NCI-H1105 treated with DMSO at 0.1 percent for 48 hours (cell line): ENCODE measurements around the gene TMEM117.

ENCODE experiments used
- DNase-seq: peaks from one replicate; lab custom pipeline; 2025; lab: John Stamatoyannopoulos, UW

The TMEM117 gene

GRCh38 chr12:43835656-43836474, at the start of gene TMEM117:
TMEM117 (plus strand) TSS chr12:43836081.
- peak; percentile 62 for DNase-seq

DNA sequence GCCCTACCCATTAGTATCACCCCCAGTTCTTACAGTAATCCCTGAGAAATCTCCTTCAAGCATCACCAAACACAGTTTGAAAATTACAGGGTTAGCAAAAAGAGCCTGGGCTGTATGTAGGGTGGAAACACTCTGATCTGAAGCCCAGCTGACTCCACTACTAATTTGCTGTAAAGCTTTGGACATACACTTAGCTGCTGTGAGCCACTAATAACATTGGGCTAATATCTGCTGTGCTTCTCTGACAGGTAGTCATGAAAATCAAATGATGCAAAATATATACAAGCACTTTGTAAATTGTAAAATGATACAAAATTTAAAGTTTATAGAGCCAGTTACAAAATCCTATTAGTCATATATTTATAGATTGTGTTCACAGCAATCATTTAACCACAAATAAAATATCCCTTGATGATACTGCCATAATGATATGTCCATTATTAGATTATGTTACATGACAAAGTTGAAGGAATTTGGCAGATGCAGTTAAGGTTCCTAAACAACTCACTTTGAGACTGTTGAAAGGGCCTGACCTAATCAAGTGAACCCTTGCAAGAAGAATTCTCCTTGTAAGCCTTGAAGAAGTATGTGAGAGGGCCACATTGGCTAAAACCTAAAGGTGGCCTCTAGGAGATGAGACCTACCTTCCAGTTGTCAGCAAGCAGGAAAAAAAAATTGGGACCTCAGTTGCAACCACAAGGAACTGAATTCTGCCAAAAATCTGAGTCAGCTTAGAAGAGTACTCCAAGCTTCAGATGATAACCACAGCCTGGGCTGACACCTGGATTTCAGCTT, 48.8 kb upstream of the TMEM117 start:
- DNase-seq = no peak

DNA sequence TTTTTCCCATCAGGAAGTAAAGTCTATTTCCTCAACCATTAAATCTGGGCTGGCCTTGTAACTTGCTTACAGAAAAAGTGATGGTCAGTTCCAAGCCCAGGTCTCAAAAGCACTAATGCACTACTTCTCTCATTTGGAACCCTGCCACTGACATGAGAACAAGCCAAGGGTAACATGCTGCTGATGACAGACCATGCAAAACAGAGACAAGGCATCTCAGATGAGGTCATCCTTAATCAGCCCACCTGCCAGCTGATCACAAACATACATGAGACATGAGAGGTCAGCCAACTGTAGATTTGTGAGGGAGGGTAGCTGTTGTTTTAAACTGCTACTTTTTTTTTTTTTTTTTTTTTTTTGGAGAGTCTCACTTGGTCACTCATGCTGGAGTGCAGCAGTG, 45.9 kb upstream of the TMEM117 start:
- DNase-seq = peak; percentile 13

DNA sequence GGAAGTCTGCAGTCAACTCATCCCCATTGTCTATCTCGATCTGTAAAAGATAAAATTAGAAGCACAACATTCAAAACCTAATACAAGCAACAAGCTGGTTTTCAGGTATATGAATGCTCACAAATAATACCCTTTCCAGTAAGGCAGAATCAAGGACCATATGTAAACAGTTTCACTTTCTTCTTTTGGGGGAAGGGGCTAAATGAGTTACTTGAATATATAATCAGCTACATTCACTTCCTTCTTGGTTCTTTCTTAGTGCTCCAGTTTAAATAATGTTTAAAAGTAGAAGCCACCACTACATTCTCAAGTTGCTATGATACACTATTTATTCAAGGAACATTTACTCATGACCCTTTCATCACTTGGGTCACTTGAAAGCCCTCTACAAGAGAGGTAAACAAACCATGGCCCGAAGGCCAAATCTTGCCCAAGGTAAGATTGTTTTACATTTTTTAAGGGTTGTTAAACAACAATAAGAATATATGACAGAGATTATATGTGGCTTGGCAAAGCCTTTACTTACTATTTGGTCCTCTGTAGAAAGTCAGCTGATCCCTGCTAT, 40.1 kb upstream of the TMEM117 start:
- no peak for DNase-seq

- DNase-seq = no peak
Measured at GRCh38 chr12:43797561-43798217, 38.2 kb upstream of the TMEM117 start.

DNA sequence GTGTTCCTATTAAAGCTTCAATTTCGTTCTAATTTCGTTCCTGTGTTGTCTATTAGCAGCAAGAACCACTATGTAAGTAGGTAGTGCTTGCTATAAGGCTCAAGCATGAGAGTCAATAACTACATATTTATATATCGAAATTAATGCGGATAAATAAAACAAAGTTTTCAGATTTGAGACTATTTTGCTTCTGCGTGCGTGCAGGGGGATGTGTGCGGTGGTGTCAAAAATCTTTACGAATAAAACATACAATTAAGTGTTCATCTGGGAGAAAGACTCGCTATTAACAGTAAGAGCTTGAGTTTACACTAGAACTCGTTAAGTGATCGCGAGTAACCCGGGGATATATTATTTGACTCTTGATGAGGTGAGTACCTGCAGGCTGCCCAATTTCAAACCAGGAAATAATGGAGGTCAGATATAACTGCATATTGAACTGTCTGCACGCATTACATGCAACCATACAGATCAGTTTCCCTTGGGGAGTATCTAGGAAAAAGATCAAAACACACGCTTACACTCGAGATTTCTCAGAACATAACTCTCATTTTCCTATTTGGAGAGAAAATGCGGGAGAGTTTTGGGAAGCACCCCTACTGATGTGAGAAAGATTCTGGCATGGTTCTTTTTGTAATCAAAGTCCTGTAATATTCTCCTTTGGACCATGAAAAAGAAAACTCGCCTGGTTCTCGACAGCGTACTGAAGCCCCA, 30.6 kb upstream of the TMEM117 start:
- peak; percentile 72 for DNase-seq

- peak; percentile 81 for DNase-seq
Measured at GRCh38 chr12:43805860-43806736, 29.8 kb upstream of the TMEM117 start, which contains the start of gene TWF1. TWF1 (minus strand) TSS chr12:43806317; CDS start chr12:43806245, 72 bp downstream.

- peak; percentile 34 for DNase-seq
Measured at GRCh38 chr12:43806737-43807072, 29.2 kb upstream of the TMEM117 start.

GRCh38 chr12:43807386-43807785, 28.5 kb upstream of the TMEM117 start:
- DNase-seq = no peak

- no peak for DNase-seq
Measured at GRCh38 chr12:43812057-43812456, 23.8 kb upstream of the TMEM117 start.

- DNase-seq = no peak
Measured at GRCh38 chr12:43812926-43813325, 23.0 kb upstream of the TMEM117 start.

GRCh38 chr12:43815416-43815815, 20.5 kb upstream of the TMEM117 start:
- DNase-seq = no peak

DNA sequence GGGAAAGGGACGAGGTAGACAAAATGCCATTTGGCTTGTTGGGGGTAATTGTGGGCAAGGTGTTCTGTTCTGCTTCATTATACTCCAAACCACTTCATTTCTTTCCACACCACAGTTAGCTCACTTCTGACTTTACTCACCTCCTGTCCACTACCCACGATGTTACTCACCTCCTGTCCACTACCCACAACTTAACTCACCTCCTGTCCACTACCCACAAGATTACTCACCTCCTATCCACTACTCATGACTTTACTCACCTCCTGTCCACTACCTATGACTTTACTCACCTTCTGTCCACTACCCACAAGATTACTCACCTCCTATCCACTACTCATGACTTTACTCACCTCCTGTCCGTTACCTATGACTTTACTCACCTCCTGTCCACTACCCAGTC, 19.7 kb upstream of the TMEM117 start:
- no peak for DNase-seq

GRCh38 chr12:43824207-43824775, 11.6 kb upstream of the TMEM117 start:
- DNase-seq = no peak

DNA sequence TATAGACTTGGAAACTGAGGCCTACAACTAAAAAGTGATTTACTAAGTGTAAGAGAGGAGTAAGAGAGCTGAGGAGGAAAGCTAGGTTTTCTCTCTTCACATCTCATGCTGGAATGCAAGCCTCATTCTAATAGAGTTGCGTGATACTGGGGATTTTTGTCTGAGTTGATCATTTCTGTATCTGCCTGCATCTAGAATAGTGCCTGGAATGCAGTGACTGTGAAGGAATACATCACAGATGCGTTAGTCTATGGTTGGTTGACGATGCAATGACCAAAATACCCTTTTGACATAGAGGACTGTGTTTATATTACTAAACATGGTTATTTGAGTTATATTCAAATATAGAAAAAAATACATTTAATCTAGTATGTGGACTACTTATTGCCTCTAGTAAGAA, 9.2 kb upstream of the TMEM117 start:
- DNase-seq = no peak

GRCh38 chr12:43827093-43827492, 8.8 kb upstream of the TMEM117 start:
- DNase-seq = no peak

- no peak for DNase-seq
Measured at GRCh38 chr12:43832463-43833168, 3.3 kb upstream of the TMEM117 start.

GRCh38 chr12:43835264-43835655, 621 bp upstream of the TMEM117 start:
- no peak for DNase-seq

DNA sequence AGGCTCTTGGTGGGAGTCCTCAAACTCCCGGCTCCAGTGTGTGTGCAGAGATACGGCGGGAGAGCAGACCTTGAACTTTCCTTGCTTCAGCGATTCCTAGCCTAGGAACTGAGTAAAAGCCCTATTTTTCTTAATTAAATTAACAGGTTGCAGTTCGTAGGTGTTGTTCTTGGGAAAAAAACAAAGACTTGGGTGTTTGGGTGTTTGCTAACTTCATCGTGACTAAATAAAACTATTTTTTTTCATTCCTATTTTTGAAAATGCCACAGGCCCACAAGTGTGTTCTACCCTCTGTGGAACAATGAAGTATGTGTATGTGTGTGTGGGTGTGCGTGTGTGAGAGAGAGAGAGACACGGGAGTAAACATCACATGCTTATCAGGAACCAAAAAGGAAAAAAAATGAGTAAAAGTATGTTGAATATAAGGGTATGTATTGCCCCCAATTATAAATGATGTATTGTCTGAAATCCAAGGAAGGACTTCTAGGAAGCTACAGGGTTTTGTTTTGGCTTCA, 651 bp downstream of the TMEM117 start:
- DNase-seq = no peak

DNA sequence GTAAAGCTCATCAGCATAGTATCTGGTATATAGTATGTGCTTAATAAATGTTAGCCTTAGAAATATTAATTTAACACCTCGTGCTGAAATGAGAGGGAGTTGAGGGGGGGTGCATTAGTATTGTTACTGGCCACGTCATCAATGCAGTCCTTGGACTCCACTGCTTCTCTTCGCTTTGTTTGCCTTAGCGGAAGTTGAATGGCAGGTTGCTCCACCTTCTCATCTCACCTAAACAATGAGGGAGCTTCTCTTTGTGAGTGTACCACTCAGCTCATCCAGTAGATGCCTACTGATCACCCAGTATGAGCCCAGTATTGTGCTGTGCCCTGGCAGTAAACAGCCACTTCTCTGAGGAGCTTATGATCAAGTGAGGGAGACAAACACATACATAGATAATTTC, 4.5 kb downstream of the TMEM117 start:
- no peak for DNase-seq
